Ascending aorta (tissue), 2 donors: Measurements from ENCODE around the gene ACTR1A. TPM values are rescaled to one million over a fixed set of nuclear protein-coding genes. Genes with fewer than 3 reads are reported as not detected.

Source experiments
- DNase-seq, 2 donors: peaks; one replicate each; pipeline ENCODE4 v3.0.0-alpha.2; 2019; ENCODE audit warnings: low spot score in 2 of 2
- H3K27ac ChIP-seq, 2 donors: fragments of 200-600 bp; sonication (generic); one replicate each; pipeline ENCODE4 v1.5.1; 2016 to 2017; ENCODE audit warnings: mild to moderate bottlenecking in 1 of 2
- H3K27me3 ChIP-seq: fragments of 200-600 bp; sonication (generic); one replicate; pipeline ENCODE4 v1.5.1; 2017
- H3K36me3 ChIP-seq, 2 donors: fragments of 200-600 bp; sonication (generic); one replicate each; pipeline ENCODE4 v1.5.1; 2016
- H3K4me1 ChIP-seq, 2 donors: fragments of 200-600 bp; sonication (generic); one replicate each; pipeline ENCODE4 v1.5.1; 2016 to 2017; ENCODE audit warnings: mild to moderate bottlenecking in 1 of 2
- H3K4me3 ChIP-seq, 2 donors: fragments of 200-600 bp; sonication (generic); one replicate each; pipeline ENCODE4 v1.5.1; 2016 to 2017; ENCODE audit warnings: mild to moderate bottlenecking in 1 of 2
- H3K9me3 ChIP-seq, 2 donors: fragments of 200-600 bp; sonication (generic); one replicate each; pipeline ENCODE4 v1.5.1; 2016
- CTCF ChIP-seq, 3 experiments: fragments of 200-600 bp in 2 of 3; fragments of 450-650 bp in 1 of 3; sonication (generic) in 2 of 3; IDR thresholded peaks; one replicate each; pipeline ENCODE4 v1.5.1; 2016 to 2019; ENCODE audit warnings: antibody characterized with exemption in 3 of 3, mild to moderate bottlenecking in 1 of 3, moderate library complexity in 1 of 3
- intact Hi-C: fragments of 100-400 bp; cut with DNase I; formaldehyde crosslinking; loops from one replicate; pipeline ENCODE4 v1.15.1; 2023
- total RNA-seq: library from RNA; depleted of rRNA; stranded (reverse); fragments of >200 nt; gene quantifications from one replicate; pipeline ENCODE4 v1.1.0, GENCODE V29; 2016

Gene ACTR1A
- total RNA-seq, 1 donor from 2014 or later = 200 TPM

DNA sequence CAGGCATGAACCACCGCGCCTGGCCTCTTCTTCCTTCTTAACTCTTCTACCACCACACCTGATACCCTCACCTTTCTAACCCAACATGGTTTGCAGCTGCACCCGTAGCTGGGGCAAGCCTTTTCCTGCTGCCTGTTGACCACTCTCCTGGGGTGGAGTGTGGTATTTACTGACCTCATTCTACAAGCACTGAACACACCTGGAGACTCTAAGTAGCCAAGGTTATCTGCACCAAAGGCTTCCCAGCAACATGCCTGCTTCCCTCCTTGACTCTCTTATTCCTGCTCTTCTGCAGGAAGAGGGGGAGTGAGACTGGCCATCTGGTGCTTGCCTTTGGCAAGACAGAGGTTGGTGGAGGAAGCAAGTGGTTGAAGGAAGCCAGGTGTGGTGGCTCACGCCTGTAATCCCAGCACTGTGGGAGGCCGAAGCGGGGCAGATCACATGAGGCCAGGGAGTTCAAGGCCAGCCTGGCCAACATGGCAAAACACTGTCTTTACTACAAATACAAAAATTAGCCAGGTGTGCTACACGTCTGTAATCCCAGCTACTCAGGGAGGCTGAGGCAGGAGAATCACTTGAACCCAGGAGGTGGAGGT is 10.1 kb downstream of the ACTR1A start:
- DNase-seq = no peak
- H3K27ac ChIP-seq = no peak overlapping the region
- peaks cover 26 to 34% of the 10 kb centered on the region in 2 donors for H3K36me3 ChIP-seq
- H3K27me3 ChIP-seq = no peaks in the 10 kb centered on the region
- peaks cover 3 to 11% of the 10 kb centered on the region in 2 donors for H3K4me1 ChIP-seq
- no peak overlapping the region for H3K4me3 ChIP-seq
- no peaks in the 10 kb centered on the region for H3K9me3 ChIP-seq
- intact Hi-C loops = no loop called here
- TF ChIP-seq CTCF (IDR thresholded peaks at IDR 0.05) = no peak

GRCh38 chr10:102491136-102491535 is 11.4 kb downstream of the ACTR1A start:
- Histone ChIP-seq H3K4me3 (no peak overlapping the region), H3K9me3 (no peaks in the 10 kb centered on the region), H3K36me3 (peaks cover 39 to 47% of the 10 kb centered on the region in 2 donors), H3K27ac (no peak overlapping the region), H3K4me1 (peaks cover 3 to 9% of the 10 kb centered on the region in 2 donors), H3K27me3 (no peaks in the 10 kb centered on the region)
- no peak for DNase-seq
- no peak for TF ChIP-seq CTCF (IDR thresholded peaks at IDR 0.05)
- intact Hi-C loops = no loop called here

GRCh38 chr10:102485093-102485784 is 17.3 kb downstream of the ACTR1A start:
- Histone ChIP-seq H3K27me3 (no peaks in the 10 kb centered on the region), H3K27ac (no peak overlapping the region), H3K9me3 (no peaks in the 10 kb centered on the region), H3K36me3 (peaks cover 92 to 98% of the 10 kb centered on the region in 2 donors), H3K4me3 (no peak overlapping the region), H3K4me1 (no peaks in the 10 kb centered on the region)
- no peak for TF ChIP-seq CTCF (IDR thresholded peaks at IDR 0.05)
- DNase-seq = no peak
- intact Hi-C loops = no loop called here

- TF ChIP-seq CTCF (IDR thresholded peaks at IDR 0.05) = no peak
- H3K36me3 ChIP-seq = peaks cover 94 to 98% of the 10 kb centered on the region in 2 donors
- no peaks in the 10 kb centered on the region for H3K9me3 ChIP-seq
- intact Hi-C loops = no loop called here
- H3K4me1 ChIP-seq = no peaks in the 10 kb centered on the region
- DNase-seq = no peak
- H3K4me3 ChIP-seq = no peak overlapping the region
- H3K27me3 ChIP-seq = no peaks in the 10 kb centered on the region
- H3K27ac ChIP-seq = no peak overlapping the region
Observed at GRCh38 chr10:102484021-102484420, 18.5 kb downstream of the ACTR1A start.

GRCh38 chr10:102480396-102480795 is 22.1 kb downstream of the ACTR1A start:
- no peaks in the 10 kb centered on the region for H3K4me1 ChIP-seq
- DNase-seq = no peak
- H3K4me3 ChIP-seq = no peak overlapping the region
- no peaks in the 10 kb centered on the region for H3K27me3 ChIP-seq
- peaks cover 62% of the 10 kb centered on the region in 2 donors for H3K36me3 ChIP-seq
- no peaks in the 10 kb centered on the region for H3K9me3 ChIP-seq
- H3K27ac ChIP-seq = no peak overlapping the region
- intact Hi-C loops = no loop called here
- TF ChIP-seq CTCF (IDR thresholded peaks at IDR 0.05) = no peak
